ENCODE measurements around the gene TP53. TPM values are rescaled to one million over a fixed set of nuclear protein-coding genes. Genes with fewer than 3 reads are reported as not detected.

The TP53 gene
- total RNA-seq: 10 to 100 TPM; 30.6 to 37.3 TPM
- long read RNA-seq, donor 1, transcript TP53-227 (11 exons, 2,579 nt): major isoform, 7 of 12 reads
- long read RNA-seq, donor 1, partial matches to known transcripts: 3 of 12 reads
- long read RNA-seq, donor 1, other reads (novel, unspliced or antisense): 2 of 12 reads
- long read RNA-seq, donor 2, transcript TP53-227 (11 exons, 2,579 nt): major isoform, 10 of 43 reads
- long read RNA-seq, donor 2, partial matches to known transcripts: 26 of 43 reads
- long read RNA-seq, donor 2, other reads (novel, unspliced or antisense): 3 of 43 reads

DNA sequence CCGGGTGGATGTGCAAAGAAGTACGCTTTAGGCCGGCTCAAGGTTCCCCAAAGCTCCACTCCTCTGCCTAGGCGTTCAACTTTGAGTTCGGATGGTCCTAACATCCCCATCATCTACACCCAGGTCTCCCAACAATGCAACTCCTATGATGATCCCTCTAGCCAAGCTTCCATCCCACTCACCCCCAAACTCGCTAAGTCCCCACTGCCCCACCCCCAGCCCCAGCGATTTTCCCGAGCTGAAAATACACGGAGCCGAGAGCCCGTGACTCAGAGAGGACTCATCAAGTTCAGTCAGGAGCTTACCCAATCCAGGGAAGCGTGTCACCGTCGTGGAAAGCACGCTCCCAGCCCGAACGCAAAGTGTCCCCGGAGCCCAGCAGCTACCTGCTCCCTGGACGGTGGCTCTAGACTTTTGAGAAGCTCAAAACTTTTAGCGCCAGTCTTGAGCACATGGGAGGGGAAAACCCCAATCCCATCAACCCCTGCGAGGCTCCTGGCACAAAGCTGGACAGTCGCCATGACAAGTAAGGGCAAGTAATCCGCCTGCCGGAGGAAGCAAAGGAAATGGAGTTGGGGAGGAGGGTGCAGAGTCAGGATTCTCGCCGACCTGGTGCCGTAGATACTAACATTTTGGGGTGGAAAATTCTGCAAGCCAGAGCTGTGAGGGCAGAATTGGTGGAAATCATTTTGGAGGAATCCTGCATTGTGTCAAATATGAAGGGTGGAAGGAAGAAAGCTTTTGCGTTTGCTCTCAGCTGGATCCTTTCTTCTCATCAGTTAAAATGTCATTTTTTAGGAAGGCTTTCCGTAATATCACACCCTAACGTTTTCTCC lies at the start of gene TP53:
TSS of gene TP53 (minus strand) at position 419 of the 836 bp plus-strand sequence. CDS start 10,896 bp downstream, outside the sequence.
- peak; percentile 93 for DNase-seq (ENCODE audit: low spot score)
- intact Hi-C loops (cut with DNase I): loop anchor here (2.0 to 10.0 kb wide), 2 partner anchors 52 to 54 kb away; partner anchors contain the start of gene SHBG (in 1 of the 2)

DNA sequence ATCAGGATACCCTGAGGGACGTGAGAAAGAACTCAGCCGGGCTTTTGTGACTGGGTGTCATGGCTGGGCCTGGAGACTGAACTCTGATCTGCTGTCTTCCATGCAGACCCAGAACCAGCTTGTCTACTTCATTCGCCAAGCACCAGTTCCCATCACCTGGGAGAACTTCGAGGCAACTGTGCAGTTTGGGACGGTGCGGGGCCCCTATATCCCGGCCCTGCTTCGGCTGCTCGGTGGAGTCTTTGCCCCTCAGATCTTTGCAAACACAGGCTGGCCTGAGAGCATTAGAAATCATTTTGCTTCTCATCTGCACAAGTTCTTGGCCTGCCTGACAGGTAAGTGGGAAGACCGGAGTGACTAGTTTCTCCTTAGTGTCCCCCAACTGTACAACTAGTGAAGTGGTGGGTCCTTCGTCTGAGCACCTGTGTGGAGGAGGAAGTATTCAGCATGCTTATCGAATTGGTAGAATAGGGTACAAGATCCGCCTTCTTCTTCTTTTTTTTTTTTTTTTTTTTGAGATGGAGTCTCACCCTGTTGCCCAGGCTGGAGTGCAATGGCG lies 45.8 kb upstream of the TP53 start:
- DNase-seq (ENCODE audit: low spot score): peak; percentile 42
- intact Hi-C loops (cut with DNase I): loop anchor here in 1 of 2 donors (5.0 to 10.0 kb wide), 3 partner anchors 262 to 1988 kb away; partner anchors contain the start of gene SLC2A4

DNA sequence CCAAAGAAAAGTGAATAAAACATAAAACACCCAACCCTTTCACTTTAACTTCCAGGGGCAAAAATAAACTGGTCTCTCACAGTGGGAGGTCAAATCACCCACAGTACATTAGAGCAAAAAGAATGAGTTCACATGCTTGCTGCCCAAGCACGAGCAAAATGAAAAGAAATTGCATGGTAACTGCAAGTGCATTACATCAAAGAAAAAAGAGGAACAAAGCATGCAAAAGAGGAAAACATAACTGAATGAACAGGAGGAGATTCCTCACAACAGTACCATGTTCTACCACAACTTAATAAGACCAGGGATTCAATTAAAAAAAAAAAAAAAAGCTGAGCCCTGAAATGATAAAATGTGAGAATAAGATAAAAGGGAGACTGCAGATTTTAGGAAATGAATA lies 42.5 kb upstream of the TP53 start:
- no peak for DNase-seq (ENCODE audit: low spot score)
- intact Hi-C loops (cut with DNase I): loop anchor here in 1 of 2 donors (5.0 to 10.0 kb wide), 3 partner anchors 265 to 1985 kb away; partner anchors contain the start of gene SLC2A4

DNA sequence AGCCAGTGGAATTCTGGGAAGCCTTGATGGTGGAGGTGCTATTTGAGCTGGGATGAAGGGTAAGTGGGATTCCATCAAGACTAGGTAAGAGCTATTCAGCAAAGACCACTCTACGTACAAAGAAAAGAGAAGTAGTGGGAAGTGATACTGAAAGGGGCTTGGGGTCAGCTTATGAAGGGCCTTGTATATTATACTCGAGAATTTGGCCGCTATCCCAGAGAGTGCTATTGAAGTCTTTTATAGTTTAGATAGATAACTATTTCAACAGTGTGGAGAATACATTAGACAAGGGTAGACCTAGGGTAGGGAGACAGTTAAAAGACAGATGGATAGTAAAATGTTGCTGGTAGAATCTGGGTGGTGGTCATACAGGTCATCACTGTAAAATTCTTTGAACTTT lies 40.6 kb upstream of the TP53 start:
- no peak for DNase-seq (ENCODE audit: low spot score)
- intact Hi-C loops (cut with DNase I): no loop called here

DNA sequence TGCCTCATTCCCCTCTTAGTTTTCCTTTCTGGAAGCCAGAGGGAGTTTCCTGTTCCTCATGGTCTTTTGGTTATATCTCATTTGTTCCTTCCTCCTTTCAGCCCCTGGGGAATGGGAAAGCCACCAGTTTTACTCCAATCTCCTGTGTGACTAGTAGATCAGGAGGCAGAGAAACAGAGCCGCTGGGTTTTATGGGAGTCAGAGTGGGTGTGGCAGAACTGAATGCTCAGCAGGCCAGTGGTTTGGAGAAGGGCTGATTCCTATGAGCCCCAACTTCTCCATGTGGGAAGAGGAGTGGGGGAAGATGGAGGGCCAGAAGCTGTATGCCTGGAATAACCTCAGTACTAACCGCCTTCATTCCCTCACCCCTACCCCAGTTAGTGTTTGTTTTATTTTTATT lies 34.3 kb upstream of the TP53 start:
- DNase-seq (ENCODE audit: low spot score): peak; percentile 15
- intact Hi-C loops (cut with DNase I): no loop called here

- no peak for DNase-seq (ENCODE audit: low spot score)
- intact Hi-C loops (cut with DNase I): no loop called here
These were observed 32.8 kb upstream of the TP53 start for GRCh38 chr17:7720125-7720524.

GRCh38 chr17:7719661-7720060 lies 32.4 kb upstream of the TP53 start:
- DNase-seq (ENCODE audit: low spot score): no peak
- intact Hi-C loops (cut with DNase I): no loop called here

DNA sequence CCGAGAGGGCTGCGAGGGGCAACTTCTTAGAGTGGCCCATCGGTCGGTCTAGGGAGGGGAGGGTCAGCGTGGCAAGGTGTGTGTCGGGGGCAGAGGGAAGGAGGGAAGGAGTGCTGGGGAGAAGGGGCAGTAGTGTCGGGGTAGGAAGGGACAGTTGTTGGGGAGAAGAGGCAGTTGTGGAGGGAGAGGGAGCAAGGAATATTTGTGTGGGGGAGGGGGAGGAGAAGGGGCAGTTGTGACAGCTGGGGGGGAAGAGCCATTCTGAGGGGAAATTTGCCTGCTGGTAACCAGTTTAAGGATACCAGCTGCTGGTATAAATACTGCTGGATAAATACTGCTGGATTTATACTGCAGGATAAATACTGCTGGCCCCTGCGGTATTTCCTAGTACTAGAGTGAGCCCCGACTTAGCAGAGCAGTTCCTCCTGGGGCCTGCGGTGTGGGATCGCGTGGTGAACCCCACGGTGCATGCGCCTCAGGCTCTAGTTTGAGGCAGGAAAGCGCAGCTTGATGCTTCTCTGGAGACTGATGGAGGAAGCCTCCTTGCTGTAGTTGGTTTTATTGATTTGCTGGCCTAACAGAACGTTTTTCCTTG lies 30.6 kb upstream of the TP53 start:
- intact Hi-C loops (cut with DNase I): no loop called here
- DNase-seq (ENCODE audit: low spot score): no peak

DNA sequence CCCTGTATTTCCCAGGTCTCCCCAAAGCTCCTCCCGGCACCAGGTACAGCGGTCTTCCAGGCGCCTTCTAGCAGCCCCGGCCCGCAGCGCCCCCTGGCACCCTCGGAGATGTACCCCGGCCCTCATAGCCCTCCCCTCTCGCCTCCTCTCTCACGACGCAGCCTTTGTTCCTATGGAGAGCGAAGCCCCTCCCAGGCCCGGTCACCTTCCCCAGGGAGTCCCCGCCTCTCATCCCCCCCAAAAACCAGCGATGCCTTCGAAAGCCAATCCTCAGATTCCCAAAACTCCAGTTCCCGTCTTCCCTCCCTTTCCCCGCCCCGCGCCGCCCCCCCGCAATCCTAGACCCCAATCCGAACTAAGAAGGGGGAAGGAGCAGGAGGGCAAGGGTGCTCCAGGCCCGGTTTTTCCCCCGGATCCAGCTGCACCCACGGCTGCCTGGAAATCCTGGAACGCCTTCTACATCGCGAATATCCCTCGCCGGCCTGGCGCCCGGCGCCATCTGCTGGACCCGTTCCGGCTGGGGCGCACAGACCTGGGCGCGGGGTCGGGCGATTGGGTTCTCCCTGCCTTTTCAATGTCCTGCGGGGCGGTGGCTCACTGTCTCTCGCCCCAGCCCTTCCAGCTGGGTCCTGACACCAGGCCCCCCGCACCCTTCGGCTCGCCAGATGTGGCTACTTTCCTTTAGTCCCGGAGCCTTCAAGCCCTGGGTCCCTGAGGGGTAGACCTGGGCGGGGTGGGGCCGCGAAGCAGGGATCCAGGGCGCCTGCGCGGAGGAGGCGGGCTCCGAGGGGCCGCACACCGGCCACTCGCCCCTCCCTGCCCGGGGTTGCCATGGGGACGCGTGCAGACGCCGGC lies 29.8 kb upstream of the TP53 start, which contains the start of gene DNAH2:
TSS of gene DNAH2 (plus strand) at position 844 of the 855 bp plus-strand sequence. CDS start 1,991 bp downstream, outside the sequence.
- intact Hi-C loops (cut with DNase I): no loop called here
- DNase-seq (ENCODE audit: low spot score): peak; percentile 91

DNA sequence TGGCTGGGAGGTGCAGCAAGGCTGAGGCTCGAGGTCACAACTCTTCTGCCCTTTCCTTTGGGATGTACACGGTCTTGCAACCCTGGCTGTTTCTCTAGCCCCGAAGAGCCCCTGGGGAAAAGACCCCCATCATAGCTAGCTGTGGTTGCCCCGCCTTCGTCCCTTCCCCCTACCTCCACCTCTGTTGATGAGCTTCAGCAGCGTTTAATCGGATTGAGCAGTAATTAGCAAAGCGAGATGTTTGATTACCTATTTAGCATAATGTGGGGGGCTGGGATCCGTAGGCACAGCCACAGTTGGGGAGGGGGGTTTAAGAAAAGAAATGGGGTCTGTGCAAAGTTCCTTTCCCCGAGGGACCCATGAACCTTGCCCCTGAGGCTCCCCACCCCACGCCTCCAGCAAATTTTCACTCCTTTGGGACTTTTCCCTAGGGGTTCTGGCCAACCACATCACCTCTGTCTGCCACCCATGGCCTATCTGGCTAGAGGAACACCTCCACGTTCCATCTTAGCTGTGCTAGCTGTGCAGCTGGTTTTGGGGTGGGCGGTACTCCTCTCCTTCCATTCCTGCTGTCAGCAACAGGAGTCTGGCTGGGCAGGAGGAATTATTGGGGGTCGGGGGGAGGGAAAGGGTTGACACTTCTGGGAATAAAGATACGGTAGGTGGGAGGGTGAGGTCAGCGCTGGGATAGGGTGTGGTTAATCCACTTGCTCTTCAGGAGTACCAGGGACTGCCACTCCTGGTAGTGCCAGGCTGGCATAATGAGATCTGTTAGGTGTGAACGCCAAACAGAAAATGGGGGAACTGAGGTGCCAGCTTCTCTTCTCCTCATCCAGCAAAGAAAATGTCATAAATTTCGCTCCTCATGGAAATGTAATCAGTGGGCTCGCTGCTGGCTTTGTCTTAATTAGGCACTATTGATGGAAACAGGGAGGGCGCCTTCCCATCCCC lies 28.9 kb upstream of the TP53 start:
- no peak for DNase-seq (ENCODE audit: low spot score)
- intact Hi-C loops (cut with DNase I): no loop called here

- intact Hi-C loops (cut with DNase I): no loop called here
These were observed 27.7 kb upstream of the TP53 start for GRCh38 chr17:7714721-7715594.

GRCh38 chr17:7713782-7714181 lies 26.5 kb upstream of the TP53 start:
- no peak for DNase-seq (ENCODE audit: low spot score)
- intact Hi-C loops (cut with DNase I): no loop called here

More at GRCh38 chr17:7714721-7715594, 27.7 kb upstream of the TP53 start:
- DNase-seq (ENCODE audit: low spot score): no peak

- intact Hi-C loops (cut with DNase I): no loop called here
- no peak for DNase-seq (ENCODE audit: low spot score)
These were observed 25.0 kb upstream of the TP53 start for GRCh38 chr17:7712111-7712771.

GRCh38 chr17:7711051-7711755 lies 23.9 kb upstream of the TP53 start:
- DNase-seq (ENCODE audit: low spot score): peak; percentile 22

DNA sequence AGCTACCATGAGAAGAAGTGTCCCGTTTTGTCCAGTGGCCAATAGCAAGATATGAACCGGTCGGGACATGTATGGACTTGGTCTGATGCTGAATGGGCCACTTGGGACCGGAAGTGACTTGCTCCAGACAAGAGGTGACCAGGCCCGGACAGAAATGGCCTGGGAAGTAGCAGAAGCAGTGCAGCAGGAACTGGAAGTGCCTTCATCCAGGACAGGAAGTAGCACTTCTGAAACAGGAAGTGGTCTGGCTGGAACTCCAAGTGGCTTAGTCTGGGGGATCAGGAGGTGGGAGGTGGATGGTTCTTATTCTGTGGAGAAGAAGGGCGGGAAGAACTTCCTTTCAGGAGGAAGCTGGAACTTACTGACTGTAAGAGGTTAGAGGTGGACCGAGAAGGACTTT lies 23.0 kb upstream of the TP53 start:
- intact Hi-C loops (cut with DNase I): no loop called here
- DNase-seq (ENCODE audit: low spot score): peak; percentile 26

More at GRCh38 chr17:7711051-7711755, 23.9 kb upstream of the TP53 start:
- intact Hi-C loops (cut with DNase I): no loop called here
